Gastroesophageal sphincter (tissue), 3 donors: ENCODE data around the gene TCF7L1.

ENCODE experiments used
- CTCF ChIP-seq, 4 experiments: fragments of 200-600 bp in 2 of 4; fragments of 450-650 bp in 2 of 4; sonication (generic) in 1 of 4; IDR thresholded peaks; one replicate each; pipeline ENCODE4 v1.5.1; 2017 to 2019; ENCODE audit warnings: antibody characterized with exemption in 4 of 4, mild to moderate bottlenecking in 2 of 4, moderate library complexity in 2 of 4
- EP300 ChIP-seq: sonication (generic); formaldehyde crosslinking; IDR thresholded peaks from one replicate; pipeline ENCODE4 v1.6.1; 2017; ENCODE audit warnings: antibody characterized with exemption, mild to moderate bottlenecking
- POLR2A ChIP-seq, 2 donors: fragments of 450-650 bp; IDR thresholded peaks; one replicate each; pipeline ENCODE4 v1.6.1; 2017; ENCODE audit warnings: antibody characterized with exemption in 2 of 2, mild to moderate bottlenecking in 2 of 2, moderate library complexity in 1 of 2

GRCh38 chr2:85143463-85144082 is 10.4 kb downstream of the TCF7L1 start:
- TF ChIP-seq POLR2A (IDR thresholded peaks at IDR 0.05): no peak
- no peak for TF ChIP-seq CTCF (IDR thresholded peaks at IDR 0.05)
- TF ChIP-seq EP300: no peak
